Chondrocyte (in vitro differentiated cells): ENCODE results near the gene FEM1B. TPM values are rescaled to one million over a fixed set of nuclear protein-coding genes. Genes with fewer than 3 reads are reported as not detected.

ENCODE experiments used
- DNase-seq: peaks from one replicate; pipeline ENCODE4 v3.0.0; 2021; ENCODE audit warnings: mixed read lengths, low spot score
- H3K27ac Mint-ChIP-seq: one replicate; pipeline ENCODE4 v1.8.0; 2021; ENCODE audit warnings: mild to moderate bottlenecking, moderate library complexity, mixed read lengths; ENCODE audit not compliant: unreplicated experiment
- H3K27me3 Mint-ChIP-seq: 2 replicates; pipeline ENCODE4 v1.8.0; 2021; ENCODE audit warnings: low read depth, mixed read lengths
- H3K36me3 Mint-ChIP-seq: 2 replicates; pipeline ENCODE4 v1.8.0; 2021; ENCODE audit warnings: low read depth, mixed read lengths
- H3K4me1 Mint-ChIP-seq: 2 replicates; pipeline ENCODE4 v1.8.0; 2021; ENCODE audit warnings: low read depth, mild to moderate bottlenecking, mixed read lengths
- H3K4me3 Mint-ChIP-seq: one replicate; pipeline ENCODE4 v1.8.0; 2021; ENCODE audit warnings: mild to moderate bottlenecking, moderate library complexity, mixed read lengths; ENCODE audit not compliant: unreplicated experiment
- H3K9me3 Mint-ChIP-seq: 2 replicates; pipeline ENCODE4 v1.8.0; 2021; ENCODE audit warnings: low read depth, mixed read lengths
- CTCF ChIP-seq: fragments of 200-600 bp; sonication (generic); IDR thresholded peaks from 2 replicates; pipeline ENCODE4 v1.5.0; 2021; ENCODE audit warnings: antibody characterized with exemption, mild to moderate bottlenecking, moderate library complexity
- total RNA-seq: library from RNA; stranded (reverse); gene quantifications from 3 replicates; pipeline ENCODE4 v1.2.1, GENCODE V29; 2021

Gene FEM1B
- total RNA-seq, 1 donor from 2014 or later: 52.7 TPM

GRCh38 chr15:68314563-68314962 lies 37.0 kb downstream of the FEM1B start:
- no peaks in the 10 kb centered on the region for H3K9me3 Mint-ChIP-seq
- DNase-seq: no peak
- H3K27me3 Mint-ChIP-seq: no peaks in the 10 kb centered on the region
- peaks cover 89% of the 10 kb centered on the region for H3K4me1 Mint-ChIP-seq
- no peak for TF ChIP-seq CTCF
- no peak overlapping the region for H3K4me3 Mint-ChIP-seq
- peaks cover 60% of the 10 kb centered on the region for H3K36me3 Mint-ChIP-seq
- H3K27ac Mint-ChIP-seq: peak overlapping the region; percentile 91

GRCh38 chr15:68315035-68315434 lies 37.5 kb downstream of the FEM1B start:
- no peak for DNase-seq
- Mint-ChIP-seq H3K27me3 (no peaks in the 10 kb centered on the region), H3K27ac (peak overlapping the region; percentile 91), H3K36me3 (peaks cover 62% of the 10 kb centered on the region), H3K4me3 (no peak overlapping the region), H3K9me3 (no peaks in the 10 kb centered on the region), H3K4me1 (peaks cover 84% of the 10 kb centered on the region)
- TF ChIP-seq CTCF: no peak

GRCh38 chr15:68315495-68316031 lies 38.0 kb downstream of the FEM1B start:
- Mint-ChIP-seq H3K27ac (peak overlapping the region; percentile 91), H3K27me3 (no peaks in the 10 kb centered on the region), H3K9me3 (no peaks in the 10 kb centered on the region), H3K36me3 (peaks cover 60% of the 10 kb centered on the region), H3K4me3 (no peak overlapping the region), H3K4me1 (peaks cover 79% of the 10 kb centered on the region)
- DNase-seq: no peak
- TF ChIP-seq CTCF: no peak

GRCh38 chr15:68316061-68316804 lies 38.7 kb downstream of the FEM1B start:
- no peak overlapping the region for H3K4me3 Mint-ChIP-seq
- DNase-seq: no peak

More at GRCh38 chr15:68316061-68316804, 38.7 kb downstream of the FEM1B start:
- H3K36me3 Mint-ChIP-seq: peaks cover 55% of the 10 kb centered on the region
- peaks cover 72% of the 10 kb centered on the region for H3K4me1 Mint-ChIP-seq
- H3K9me3 Mint-ChIP-seq: no peaks in the 10 kb centered on the region
- H3K27ac Mint-ChIP-seq: peak overlapping the region; percentile 91
- H3K27me3 Mint-ChIP-seq: no peaks in the 10 kb centered on the region
- TF ChIP-seq CTCF: peak; percentile 69
